Transverse colon (tissue), 3 donors: Measurements from ENCODE around the gene KCNJ9.

Experiments used
- POLR2A ChIP-seq: fragments of 450-650 bp; IDR thresholded peaks from one replicate; pipeline ENCODE4 v1.6.1; 2016; ENCODE audit warnings: antibody characterized with exemption, mild to moderate bottlenecking, moderate library complexity
- TF ChIP-seq, protein P1 (sequence below), 5 experiments: fragments of 200-600 bp in 3 of 5; fragments of 450-650 bp in 2 of 5; sonication (generic) in 3 of 5; IDR thresholded peaks; 1 replicate in 2 of 5; 2 replicates in 3 of 5; pipeline ENCODE4 v1.5.1; 2016 to 2017; ENCODE audit warnings: antibody characterized with exemption in 5 of 5, inconsistent platforms in 3 of 5, mild to moderate bottlenecking in 2 of 5, moderate library complexity in 1 of 5

DNA sequence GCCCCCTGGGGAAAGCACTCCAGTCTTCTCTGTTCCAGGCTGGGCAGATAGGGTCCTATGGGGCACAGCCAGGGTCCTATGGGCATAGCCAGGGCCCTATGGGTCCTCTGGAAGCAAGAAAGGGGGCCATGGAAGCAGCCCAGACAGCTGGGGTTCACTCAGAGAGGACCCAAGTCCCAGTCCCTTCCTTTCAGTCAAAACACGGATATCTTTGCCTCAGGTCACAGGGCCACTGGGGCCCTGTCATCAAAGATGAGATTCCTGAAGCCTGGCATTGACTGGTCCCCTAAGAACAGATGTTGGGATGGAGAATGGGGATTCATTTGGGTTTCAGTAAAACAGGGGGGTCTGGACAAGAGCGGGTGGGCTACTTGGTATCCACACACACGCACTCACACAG is 8.5 kb downstream of the KCNJ9 start:
- TF ChIP-seq, protein P1, sequence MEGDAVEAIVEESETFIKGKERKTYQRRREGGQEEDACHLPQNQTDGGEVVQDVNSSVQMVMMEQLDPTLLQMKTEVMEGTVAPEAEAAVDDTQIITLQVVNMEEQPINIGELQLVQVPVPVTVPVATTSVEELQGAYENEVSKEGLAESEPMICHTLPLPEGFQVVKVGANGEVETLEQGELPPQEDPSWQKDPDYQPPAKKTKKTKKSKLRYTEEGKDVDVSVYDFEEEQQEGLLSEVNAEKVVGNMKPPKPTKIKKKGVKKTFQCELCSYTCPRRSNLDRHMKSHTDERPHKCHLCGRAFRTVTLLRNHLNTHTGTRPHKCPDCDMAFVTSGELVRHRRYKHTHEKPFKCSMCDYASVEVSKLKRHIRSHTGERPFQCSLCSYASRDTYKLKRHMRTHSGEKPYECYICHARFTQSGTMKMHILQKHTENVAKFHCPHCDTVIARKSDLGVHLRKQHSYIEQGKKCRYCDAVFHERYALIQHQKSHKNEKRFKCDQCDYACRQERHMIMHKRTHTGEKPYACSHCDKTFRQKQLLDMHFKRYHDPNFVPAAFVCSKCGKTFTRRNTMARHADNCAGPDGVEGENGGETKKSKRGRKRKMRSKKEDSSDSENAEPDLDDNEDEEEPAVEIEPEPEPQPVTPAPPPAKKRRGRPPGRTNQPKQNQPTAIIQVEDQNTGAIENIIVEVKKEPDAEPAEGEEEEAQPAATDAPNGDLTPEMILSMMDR (IDR thresholded peaks at IDR 0.05): no peak
- TF ChIP-seq POLR2A: no peak
